Kidney capillary endothelial cell (primary cell): Measurements from ENCODE around the gene MFN1.

Experiments
- DNase-seq: peaks from one replicate; pipeline ENCODE4 v3.0.0-alpha.2; 2018; ENCODE audit warnings: low spot score

Gene MFN1

DNA sequence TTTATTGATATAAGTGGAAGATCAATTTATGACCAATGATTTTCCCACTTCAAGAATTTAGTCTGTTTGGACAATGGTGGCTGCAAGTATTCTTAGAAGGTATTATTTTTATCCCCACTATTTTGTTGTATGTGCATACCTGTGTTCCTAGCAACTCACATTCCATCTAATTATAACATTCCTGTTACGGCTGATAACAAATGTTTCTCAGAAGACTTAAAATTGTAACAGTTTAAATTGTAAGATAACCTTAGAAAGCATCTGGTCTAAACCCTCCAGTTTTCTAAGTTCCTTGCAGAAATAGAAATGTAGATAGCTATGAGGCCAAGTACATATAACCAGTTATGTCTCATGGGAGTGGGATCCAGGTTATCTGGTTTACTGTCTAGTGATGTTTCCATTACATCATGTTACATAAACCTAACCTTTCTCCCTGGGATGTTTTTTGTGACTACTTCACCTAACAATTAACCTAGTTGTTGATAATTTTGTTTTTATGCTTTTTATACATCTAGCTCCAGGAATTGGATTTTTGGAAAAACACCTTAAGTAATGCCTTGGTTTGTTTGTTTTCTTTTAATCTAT, 11.1 kb upstream of the MFN1 start:
- DNase-seq, result no peak

DNA sequence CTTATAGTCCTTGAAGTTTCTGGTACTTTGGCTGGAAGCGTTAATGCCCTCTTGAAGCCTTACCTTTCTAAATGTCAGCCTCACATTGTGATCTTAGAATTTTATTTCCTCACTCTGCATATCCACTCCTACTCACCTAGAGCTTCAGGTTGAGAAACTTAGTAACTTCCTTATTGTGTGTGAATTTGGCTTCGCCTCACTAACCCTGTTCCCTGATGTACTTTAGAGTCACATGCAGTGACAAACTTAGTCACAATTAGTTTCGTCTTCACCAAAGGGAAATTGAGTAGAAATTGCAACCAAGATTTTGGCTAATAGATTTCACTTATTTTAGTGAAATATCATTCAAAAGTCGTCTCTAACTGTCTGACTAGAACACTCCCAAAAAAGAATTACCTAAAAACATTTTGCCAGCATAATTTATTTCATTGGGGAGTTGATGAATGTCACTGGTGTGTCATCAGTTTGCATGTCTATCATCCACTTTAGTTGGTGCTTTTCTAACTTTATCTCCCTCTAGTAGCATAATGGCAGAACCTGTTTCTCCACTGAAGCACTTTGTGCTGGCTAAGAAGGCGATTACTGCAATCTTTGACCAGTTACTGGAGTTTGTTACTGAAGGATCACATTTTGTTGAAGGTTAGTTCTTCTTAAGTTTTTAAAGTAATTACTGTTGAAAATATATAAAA, 960 bp downstream of the MFN1 start:
- DNase-seq, result no peak

DNA sequence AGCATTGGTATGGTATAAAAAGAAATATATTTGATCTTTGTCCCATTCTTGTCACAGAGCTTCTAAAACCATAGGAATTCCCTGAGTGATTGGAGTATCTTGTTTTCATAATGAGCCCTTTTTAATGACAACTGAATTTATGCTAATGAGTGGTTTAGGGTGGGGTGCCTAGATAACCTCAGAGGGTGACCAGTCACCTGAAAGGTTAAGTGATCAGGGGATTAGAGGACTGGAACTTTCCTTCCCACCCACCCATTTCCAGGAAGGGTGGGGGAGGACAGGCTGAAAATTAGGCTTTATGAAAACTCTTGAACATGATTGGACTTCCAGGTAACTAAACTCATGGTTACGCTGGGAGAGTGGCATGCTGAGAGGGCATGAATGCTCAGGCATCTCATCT, 8.5 kb downstream of the MFN1 start:
- no peak for DNase-seq

DNA sequence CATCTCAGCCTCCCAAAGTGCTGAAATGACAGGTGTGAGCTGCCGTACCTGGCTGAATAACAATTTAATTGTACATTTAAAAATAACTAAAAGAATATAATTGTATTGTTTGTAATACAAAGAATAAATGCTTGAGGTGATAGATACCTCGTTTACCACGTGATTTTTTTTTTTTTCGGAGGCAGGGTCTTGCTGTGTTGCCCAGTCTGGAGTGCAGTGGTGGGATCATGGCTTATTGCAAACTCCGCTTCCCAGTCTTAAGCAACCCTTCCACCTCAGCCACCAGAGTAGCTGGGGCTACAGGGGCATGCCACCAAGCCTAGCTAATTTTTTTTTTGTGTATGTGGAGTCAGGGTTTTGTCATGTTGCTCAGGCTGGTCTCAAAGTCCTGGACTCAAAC, 15.8 kb downstream of the MFN1 start:
- DNase-seq, result no peak

DNA sequence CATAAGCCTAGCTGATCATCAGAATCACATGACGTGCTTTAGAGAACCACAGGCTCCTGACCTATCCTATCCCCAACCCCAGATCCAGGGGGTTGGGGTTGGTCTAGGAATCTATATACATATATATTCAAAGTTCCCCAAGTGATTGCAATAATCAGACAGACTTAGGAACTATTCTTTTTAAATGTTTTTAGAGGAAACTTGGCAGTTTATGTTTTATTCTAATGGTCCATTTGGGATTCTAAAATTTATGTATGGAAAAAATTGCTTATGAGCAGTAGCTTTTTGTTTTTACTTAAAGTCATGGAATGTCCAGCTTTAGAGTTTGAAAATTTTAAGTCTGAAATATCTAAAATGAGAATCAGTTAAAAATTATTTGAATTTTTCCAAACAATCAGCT, 22.1 kb downstream of the MFN1 start:
- DNase-seq, result no peak

DNA sequence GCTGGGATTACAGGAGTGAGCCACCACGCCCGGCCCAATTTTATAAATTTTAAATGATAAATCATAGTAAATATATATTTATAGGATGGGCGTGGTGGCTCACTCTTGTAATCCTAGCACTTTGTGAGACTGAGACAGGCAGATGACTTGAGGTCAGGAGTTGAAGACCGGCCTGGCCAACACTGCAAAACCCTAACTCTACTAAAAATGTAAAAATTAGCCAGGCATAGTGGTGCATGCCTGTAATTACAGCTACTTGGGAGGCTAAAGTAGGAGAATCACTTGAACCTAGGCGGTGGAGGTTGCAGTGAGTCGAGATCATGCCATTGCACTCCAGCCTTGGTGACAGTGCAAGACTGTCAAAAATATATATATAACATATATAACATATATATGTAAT, 26.4 kb downstream of the MFN1 start:
- DNase-seq, result no peak

DNA sequence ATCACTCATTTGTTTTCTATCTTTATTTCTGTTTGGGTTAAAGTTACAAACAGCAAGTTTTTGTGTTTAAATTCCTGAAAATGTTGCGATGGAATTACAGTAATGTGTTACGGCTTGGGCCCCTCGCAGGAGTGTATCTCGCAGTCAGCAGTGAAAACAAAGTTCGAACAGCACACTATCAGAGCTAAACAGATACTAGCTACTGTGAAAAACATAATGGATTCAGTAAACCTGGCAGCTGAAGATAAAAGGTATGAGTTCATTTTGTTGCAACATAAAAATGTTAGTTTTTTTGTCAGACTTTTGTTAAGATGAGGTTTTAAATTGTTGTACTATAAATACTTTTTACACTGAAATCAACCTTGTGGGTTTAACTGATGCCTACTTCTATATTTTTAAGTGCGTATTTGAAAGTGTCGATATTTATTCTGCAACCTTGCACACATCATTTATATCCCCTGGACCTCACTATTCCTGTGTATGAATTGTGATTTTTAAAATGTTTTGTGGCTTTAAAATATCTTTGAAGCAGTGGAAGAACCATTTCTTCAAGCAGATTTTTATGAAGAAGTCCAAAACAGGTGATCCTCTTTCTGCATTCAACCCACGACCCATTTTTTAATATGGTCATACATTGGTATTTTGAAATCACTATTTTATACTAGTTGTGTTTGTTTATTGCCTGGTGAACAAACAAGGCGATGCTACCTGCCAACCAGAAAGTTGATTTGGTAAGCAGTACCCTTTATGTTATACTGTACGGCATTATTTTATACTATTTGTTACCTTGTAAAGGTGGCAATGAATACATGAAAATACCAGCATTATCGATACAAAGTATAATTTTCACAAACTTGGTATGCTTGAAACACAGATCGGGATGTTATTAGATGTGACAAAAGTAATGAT, 27.8 kb downstream of the MFN1 start:
- DNase-seq, result no peak

DNA sequence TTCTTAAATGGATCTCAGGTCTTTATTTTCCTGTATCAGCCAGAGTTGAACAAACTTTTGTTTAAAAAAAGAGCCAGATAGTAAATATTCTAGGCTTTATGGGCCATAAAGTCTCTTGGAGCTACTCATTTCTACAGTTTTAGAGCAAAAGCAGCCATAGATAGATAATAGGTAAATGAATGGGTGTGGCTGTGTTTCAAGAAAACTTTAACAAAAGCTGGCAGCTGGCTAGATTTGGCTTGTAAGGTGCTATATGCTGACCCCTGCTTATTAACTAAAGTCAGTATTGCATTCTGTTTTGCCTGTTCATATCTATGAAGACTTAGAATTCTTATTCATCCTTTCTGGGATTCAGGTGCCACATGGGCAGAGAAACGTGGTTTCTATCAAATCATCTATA, 29.0 kb downstream of the MFN1 start:
- DNase-seq, result no peak

DNA sequence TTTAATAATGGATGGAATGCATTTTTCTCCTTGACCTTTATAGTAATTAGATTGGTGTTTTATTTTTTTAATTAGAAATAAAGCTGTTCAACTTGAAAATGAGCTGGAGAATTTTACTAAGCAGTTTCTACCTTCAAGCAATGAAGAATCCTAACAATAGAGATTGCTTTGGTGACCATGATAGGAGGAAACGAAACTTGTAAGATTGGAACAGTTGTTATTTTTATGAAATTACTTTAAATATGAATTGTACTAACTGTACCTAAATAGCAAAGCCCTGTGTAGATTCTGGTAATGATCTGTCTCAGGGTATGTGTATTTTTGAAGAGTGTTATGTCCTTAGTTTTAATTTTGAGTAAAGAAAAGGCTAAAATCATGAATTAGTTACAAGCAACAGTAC, 44.4 kb downstream of the MFN1 start:
- no peak for DNase-seq

DNA sequence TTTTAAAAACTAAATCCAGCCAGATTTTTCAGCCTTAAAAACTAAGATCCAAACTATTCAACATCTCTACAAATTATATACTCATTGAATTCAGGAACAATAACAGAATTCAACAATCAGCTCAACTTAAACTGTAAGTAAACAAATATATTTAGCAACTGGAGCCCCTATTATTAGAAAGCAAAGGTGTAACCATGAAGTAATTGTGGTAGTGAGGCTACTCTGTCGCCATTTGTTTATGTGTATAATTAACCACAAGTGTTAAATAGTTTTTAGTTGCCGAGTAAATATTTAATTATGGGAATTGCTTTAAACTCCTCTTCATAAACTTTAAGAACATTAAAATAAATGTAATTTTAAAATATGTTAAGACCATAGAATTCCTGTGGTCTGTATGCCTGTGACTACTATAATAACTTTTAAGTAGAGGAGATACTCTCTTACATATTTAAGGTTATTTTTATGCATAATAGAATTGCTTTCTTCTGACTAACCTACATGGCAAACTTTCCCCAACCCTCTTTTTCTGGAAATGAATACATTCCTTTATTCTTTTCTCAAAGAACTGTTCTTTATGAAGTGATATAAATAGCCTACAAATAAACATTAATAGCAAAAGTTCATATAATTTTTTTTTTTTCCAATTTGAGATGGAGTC, 51.2 kb downstream of the MFN1 start:
- DNase-seq, result no peak

DNA sequence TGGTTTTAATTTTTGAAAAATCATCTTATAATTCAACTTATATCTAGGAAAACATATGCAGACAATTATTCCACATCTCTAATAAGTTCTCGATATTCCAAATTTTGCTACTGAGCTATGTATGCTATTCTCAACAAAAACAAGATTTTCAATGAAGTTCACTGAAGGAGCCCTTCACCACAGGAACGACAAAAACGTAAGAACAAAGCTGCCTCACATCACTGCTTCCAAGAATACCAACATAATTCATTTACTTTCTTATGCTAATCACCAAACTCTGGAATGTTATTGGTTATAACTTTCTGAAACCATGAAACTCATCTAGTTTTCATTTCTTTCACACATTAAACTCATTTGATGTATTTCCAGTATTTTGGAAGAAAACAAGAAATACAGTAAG, 54.1 kb downstream of the MFN1 start:
- no peak for DNase-seq

DNA sequence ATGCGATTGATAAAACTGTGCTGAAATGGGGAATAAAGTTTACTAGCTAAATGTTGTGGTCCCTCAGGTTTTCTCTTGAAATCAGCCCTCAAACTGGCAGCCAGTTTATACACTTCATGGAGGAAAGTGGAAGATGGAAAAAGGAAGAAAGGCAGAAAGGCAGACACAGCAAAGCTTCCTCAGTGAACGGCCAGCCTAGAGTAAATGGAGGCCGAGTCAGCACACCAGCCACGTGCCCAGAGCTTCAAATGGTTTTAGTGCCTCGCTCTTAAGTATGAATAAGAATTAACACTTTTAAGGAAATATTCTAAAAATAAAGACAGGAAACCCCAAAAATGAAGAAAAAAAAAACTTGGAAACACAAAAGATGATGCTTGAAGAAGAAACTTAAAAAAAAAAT, 55.5 kb downstream of the MFN1 start:
- no peak for DNase-seq

DNA sequence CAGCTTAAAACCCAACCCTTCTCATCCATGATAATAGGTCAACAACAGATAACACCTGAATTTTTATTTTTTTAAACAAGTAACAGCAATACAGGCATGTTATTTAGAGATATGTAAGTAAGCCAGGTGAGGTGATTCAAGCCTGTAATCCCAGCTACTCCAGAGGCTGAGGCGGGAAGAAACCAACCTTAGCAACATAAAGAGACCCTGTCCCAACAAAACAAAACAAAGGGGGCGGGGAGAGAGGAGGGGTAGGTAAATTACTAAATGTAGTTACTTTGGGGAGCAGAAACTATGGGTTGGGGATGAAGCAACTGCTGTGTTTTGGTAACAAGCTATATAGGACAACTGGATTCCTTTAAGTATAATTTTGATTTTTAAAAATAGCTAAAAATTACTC, 56.8 kb downstream of the MFN1 start:
- DNase-seq, result no peak

DNA sequence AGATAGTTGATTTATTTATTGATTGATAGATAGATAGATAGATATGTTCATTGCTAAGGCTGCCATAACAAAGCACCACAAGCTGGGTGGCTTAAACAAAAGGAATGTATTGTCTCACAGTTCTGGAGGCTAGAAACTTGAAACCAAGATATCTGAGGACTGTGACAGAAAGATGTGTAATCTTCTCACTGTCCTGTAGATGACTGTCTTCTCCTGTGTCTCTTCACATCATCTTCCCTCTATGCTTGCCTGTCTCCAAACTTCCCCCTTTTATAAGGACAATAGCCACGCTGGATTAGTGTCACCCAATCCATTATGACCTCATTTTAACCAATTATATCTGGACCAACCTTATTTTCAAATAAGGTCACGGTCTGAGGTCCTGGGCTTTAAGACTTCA, 62.8 kb downstream of the MFN1 start:
- DNase-seq, result no peak

DNA sequence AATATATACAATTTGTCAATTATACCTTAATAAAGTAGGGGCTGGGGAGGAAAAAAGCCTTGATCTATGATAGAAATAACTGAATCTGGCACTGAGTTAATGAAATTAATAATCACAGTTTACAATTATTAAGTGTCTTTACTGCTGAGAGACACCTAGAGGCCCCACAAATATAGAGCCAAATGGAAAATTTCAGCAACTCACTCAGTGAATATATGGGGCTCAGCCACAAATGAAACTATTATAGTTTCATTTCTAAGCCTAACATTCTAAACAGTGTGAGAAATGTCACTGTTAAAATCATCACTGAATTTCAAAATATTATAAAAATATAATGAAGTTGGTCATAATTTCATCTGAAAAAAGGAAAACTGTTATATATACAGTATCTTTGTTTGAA, 63.5 kb downstream of the MFN1 start:
- DNase-seq, result no peak

DNA sequence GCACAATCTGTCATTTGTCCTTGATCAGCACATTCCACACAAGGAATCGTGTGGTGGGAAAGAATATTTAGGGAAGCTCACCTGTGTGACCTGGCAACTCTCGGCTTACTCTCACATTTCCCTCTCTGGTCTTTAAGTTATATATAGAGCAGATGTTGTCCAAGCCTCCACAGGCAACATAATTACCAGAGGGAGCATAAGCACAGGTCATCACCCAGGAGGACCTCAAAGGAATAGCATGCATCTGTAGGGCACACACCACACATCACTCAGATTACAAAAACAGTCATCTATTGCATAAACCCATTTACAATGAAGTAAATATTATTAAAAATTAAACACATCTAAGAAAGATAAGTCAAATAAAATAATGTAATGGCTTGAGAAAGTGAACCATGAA, 67.3 kb downstream of the MFN1 start:
- DNase-seq, result no peak

DNA sequence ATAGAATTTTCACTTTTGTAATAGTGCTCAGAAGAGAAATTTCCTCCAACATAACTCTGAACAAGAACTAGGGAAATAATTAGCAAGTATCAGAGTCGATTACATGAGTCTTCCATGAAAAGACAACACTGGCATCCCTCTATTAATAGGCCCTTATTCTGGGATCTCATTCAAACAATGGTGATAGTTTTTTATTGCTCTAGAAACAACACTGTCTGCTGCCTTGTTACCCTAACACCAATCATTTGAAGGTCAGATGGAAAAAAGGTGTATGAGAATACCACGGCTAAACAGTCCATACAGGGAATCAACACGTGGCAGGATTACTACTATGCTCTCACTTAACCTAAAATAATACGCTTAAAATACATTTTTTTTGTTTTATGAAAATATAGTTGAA, 67.9 kb downstream of the MFN1 start:
- DNase-seq, result no peak

DNA sequence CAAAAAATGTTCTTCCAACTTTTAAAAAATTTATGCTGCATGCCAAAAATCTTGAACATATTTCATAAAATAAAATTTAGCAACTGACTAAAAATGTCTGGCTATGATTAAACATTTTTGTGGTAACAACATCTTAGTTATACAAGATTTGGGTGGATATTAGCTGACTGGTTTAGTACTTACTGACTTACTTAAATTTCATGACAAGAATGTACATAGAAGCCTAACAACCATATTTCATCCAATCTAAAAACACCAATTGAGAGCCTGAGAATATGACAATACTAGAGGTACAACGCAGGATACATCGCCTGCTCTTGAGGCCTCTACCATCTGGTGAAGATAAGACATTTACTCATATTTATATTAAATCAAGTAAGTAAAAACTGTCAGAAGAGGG, 69.2 kb downstream of the MFN1 start:
- no peak for DNase-seq

DNA sequence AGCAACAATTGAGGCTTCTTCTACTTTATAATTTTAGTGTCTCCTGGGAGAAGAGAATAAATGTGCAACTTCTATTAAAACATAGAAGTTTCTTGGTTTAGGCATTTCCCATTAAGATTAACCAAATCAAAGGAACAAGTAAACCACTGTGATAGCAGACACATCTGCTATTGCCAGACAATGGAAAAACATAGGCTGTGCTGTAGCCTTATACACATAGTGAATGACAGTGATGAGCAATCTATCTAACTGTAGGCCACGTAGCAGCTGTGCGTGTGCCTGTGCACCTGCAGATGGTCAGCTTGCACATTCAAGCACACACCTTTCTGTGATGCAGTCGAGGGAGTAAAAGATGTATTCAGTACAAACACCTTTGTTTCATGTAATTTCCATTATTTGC, 71.1 kb downstream of the MFN1 start:
- DNase-seq, result no peak

DNA sequence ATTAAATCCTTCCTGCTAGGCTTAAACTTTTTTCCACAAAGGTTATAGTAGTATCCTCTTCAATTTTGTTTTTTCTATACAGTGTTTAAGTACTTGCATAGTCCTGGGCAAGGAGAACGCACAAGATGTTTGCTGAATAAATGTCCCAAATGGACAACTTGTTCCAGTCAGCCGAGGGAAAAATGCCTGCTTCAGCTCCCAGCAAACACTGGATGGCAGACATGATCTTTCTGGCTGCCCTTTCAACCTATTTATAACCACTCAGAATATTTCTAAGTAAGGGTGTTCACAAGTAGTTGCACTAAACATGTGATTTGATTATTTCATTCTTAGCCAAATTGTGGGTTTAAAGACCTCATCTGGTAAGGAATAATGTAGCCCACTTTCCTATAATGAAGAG, 74.0 kb downstream of the MFN1 start:
- no peak for DNase-seq

DNA sequence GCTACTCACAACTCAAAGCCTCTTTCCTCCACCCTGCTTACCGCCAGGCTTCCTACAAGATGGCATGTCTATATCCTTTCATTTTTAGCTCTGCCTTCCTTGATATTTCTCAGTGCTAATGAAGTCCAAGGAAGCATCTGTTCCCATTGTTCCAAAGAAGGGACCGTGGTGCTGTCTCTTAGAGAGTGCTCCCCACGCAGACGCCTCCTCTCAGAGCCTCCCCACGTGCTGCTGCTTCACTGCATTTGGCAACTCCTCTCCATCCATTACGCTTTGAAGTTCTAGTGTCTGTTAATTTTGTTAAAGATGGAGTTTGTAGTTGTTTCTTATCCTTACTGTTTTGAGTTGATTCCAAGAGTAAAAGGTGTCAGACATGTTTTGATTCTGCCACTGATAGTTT, 77.6 kb downstream of the MFN1 start:
- no peak for DNase-seq

DNA sequence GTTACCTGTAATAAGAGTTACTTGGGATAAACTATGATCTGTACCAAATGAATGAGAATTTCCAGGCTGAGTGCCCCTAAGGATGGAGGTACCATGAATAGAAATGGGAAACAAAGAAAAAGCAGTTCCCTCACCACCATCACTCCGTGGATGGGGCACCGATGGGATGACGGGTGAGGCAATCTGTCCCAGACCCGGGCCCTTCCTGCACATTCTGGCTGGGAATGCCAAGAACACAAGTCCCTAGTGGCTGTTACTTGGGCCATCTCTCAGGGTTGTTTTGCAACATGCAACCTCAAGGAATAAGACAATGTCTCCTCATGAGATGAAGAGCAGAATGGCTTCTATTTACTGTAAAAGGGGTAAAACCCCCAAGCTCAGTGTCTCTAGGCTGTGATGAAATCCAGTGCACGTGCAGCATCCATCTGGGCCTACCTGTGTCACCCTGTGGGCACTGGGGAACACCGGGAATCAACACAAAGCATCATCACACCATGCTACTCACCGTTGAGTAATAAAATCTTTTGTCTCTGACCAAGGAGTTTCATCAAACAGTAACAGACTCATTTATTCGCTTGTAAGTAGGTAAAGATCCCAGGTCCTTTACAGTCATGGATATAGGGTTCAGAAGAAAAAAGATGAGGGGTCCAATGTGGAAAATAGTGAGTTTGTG, 81.5 kb downstream of the MFN1 start:
- DNase-seq, result no peak
